Activated CD4-positive, alpha-beta memory T cell treated with anti-CD3 and anti-CD28 coated beads, Interleukin-2, amount 10 ng/mL, durations not matched to agents 7 days and 5 days (primary cell): ENCODE measurements around the gene NEK4. TPM values are rescaled to one million over a fixed set of nuclear protein-coding genes. Genes with fewer than 3 reads are reported as not detected.
"Not testable (repeated sequence)": the region's sequence is repeated elsewhere in the genome, so short reads cannot be mapped to it uniquely, and the experiment has no call there.

Source experiments
- CTCF ChIA-PET: fragments of 350-600 bp; sonication (Branson Sonifier 250); formaldehyde crosslinking; loops from one replicate; lab custom pipeline; 2021; ENCODE audit warnings: antibody characterized with exemption, inconsistent platforms; lab: Charles Lee
- POLR2A ChIA-PET: fragments of 350-600 bp; sonication (Branson Sonifier 250); formaldehyde crosslinking; loops from one replicate; lab custom pipeline; 2021; ENCODE audit warnings: antibody characterized with exemption; lab: Charles Lee
- DNase-seq: peaks from one replicate; pipeline ENCODE4 v3.0.0-alpha.2; 2020
- H3K27ac Mint-ChIP-seq: one replicate; pipeline ENCODE4 v1.8.0; 2021; ENCODE audit warnings: mild to moderate bottlenecking, mixed read lengths
- H3K27me3 Mint-ChIP-seq: one replicate; pipeline ENCODE4 v1.8.0; 2021; ENCODE audit warnings: mixed read lengths
- H3K36me3 Mint-ChIP-seq: one replicate; pipeline ENCODE4 v1.8.0; 2021; ENCODE audit warnings: low read depth, mixed read lengths
- H3K4me1 Mint-ChIP-seq: one replicate; pipeline ENCODE4 v1.8.0; 2021; ENCODE audit warnings: mixed read lengths
- H3K4me3 Mint-ChIP-seq: one replicate; pipeline ENCODE4 v1.8.0; 2021; ENCODE audit warnings: mild to moderate bottlenecking, mixed read lengths
- H3K9me3 Mint-ChIP-seq: one replicate; pipeline ENCODE4 v1.8.0; 2021; ENCODE audit warnings: mixed read lengths
- total RNA-seq, 2 experiments: library from RNA; stranded (reverse); gene quantifications; one replicate each; pipeline ENCODE4 v1.2.3, GENCODE V29; 2021

Gene NEK4
- total RNA-seq, 2 experiments from 2014 or later: 17.8 to 19.1 TPM

- Mint-ChIP-seq H3K27ac (no peak overlapping the region), H3K9me3 (no peaks in the 10 kb centered on the region), H3K4me1 (no peaks in the 10 kb centered on the region), H3K27me3 (peaks cover 14% of the 10 kb centered on the region), H3K36me3 (no peaks in the 10 kb centered on the region), H3K4me3 (no peak overlapping the region)
- ChIA-PET CTCF (no interaction called here), POLR2A (no interaction called here)
- DNase-seq: no peak
Observed at GRCh38 chr3:52781741-52782140, 11.0 kb upstream of the NEK4 start.

DNA sequence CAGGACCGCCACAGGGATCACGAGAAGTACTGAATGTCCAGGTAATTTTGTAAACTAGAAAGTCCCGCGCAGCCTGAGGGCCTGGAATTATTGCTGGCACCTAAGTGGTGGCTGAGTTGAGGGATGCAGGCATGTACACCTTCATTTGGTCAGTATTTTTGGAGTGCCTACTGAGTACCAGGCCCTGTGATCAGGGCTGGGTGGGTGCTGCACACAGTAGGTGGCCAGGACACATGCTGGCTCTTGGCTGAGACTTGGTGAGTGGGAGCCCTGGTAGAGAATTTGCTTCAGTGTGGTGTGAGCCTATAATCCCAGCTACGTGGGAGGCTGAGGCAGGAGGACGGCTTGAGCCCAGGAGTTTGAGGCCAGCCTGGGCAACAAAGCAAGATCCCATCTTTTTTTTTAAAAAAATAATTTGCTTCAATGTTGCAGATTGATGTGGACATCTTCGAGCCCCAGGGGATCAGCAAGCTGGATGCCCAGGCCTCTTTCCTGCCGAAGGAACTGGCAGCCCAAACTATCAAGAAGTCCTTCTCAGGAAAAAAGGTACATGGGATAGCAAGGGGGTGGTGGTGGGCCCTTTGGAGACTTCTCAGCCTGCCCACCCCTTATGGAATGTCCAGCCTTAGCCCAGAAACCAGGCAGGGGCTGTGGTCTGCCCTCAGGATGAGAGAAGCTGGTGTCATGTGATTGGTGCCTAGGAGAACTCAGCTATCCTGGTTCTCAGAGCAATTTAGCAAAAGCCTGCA lies 9.3 kb upstream of the NEK4 start:
- Mint-ChIP-seq H3K36me3 (no peaks in the 10 kb centered on the region), H3K27ac (no peak overlapping the region), H3K4me3 (no peak overlapping the region), H3K27me3 (peaks cover 14% of the 10 kb centered on the region), H3K9me3 (no peaks in the 10 kb centered on the region), H3K4me1 (no peaks in the 10 kb centered on the region)
- POLR2A ChIA-PET: interaction anchor here (0.7 to 2.0 kb wide), 3 partner anchors 9 to 472 kb away, joined by 4 to 10 read pairs (median 5); partner anchors contain the start of gene NEK4
- no peak for DNase-seq
- CTCF ChIA-PET: no interaction called here

DNA sequence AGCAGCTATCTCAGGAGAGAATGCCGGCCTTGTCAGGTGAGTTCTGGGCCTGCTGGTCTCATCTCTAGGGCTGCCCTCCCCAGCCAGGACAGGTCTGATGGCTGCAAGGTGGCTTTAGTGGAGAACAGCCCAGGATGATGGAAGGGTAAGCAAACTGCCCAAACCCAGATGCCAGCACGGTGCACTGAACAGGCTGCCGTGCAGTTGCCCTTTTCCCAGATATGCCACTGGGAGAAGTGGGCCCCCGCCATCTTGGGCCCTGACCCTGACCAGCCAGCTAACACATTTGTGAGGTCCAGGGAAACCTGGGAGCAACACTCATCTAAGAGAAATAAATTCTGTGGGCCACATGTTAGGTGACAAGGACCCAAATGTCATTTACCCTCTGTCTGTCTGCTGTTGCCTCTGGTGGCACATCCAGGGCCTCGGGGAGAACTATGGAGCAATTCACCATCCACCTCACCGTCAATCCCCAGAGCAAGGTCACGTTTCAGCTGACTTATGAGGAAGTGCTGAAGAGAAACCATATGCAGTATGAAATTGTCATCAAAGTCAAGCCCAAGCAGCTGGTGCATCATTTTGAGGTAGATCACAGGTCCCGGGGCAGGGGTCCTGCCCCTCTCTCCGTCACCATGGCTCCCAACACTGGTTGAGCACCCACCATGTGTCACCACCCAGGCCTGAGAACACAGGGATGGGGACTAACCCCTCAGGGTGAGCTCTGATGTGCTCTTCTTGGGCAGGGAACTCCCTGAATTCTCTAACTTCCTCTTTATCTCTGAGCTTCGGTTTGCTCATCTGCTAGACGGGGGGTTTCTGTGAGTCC lies 8.5 kb upstream of the NEK4 start:
- ChIA-PET POLR2A (interaction anchor here (0.7 to 2.0 kb wide), 2 partner anchors 10 to 472 kb away, joined by 4 to 5 read pairs; no protein-coding TSS in a partner anchor), CTCF (interaction anchor here (0.5 kb wide), 1 partner anchor 114 kb away, joined by 3 read pairs; no protein-coding TSS in a partner anchor)
- Mint-ChIP-seq H3K9me3 (no peaks in the 10 kb centered on the region), H3K27ac (no peak overlapping the region), H3K4me1 (no peaks in the 10 kb centered on the region), H3K27me3 (peaks cover 14% of the 10 kb centered on the region), H3K36me3 (no peaks in the 10 kb centered on the region), H3K4me3 (no peak overlapping the region)
- DNase-seq: peak; percentile 2

DNA sequence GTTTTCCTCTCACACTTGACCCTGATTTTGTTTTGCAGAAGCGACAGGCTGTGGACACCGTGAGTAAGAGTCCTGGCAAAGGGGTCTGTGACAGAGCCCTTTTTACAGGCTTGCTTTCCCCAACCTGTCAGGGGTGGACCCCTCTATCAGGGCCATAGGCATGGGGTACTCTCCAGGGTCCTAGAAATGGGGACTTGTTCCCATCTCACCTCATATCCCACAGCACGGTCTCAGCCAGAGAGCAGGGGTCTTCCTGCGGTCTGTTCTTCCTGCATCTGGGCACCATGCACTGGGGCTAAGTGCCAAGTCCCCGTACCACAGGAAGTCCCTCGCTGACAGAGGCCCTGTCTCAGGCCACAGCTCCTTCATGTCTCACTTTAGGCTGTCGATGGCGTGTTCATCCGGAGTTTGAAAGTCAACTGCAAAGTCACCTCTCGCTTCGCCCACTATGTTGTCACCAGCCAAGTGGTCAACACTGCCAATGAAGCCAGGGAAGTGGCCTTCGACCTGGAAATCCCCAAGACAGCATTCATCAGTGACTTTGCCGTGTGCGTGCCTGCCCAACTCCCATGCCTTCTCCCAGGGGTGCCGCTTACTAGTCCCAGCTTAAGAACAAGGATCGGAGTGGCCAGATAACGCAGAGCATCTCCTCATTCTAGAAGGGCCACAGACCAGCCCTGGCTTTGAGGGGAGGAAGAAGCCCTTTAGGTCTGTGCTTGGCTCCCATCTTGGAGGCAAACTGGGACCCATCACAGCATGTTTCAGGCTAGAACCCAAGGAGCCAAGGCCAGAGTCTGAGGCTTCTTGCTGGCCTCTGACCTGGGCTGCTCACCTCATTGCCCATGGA lies 7.4 kb upstream of the NEK4 start:
- ChIA-PET POLR2A (no interaction called here), CTCF (no interaction called here)
- Mint-ChIP-seq H3K27me3 (peaks cover 13% of the 10 kb centered on the region), H3K27ac (no peak overlapping the region), H3K4me3 (no peak overlapping the region), H3K36me3 (no peaks in the 10 kb centered on the region), H3K9me3 (no peaks in the 10 kb centered on the region), H3K4me1 (no peaks in the 10 kb centered on the region)
- no peak for DNase-seq

- ChIA-PET CTCF (no interaction called here), POLR2A (no interaction called here)
- Mint-ChIP-seq H3K27ac (no peak within 1 kb of the TSS), H3K4me3 (no peak within 1 kb of the TSS), H3K36me3 (no peaks in the 10 kb centered on the region), H3K4me1 (no peaks in the 10 kb centered on the region), H3K9me3 (no peaks in the 10 kb centered on the region), H3K27me3 (peaks cover 6% of the 10 kb centered on the region)
- DNase-seq: no peak
Observed at GRCh38 chr3:52777127-52777958, 6.6 kb upstream of the NEK4 start, which contains the start of gene ITIH1. Gene ITIH1, plus strand, starts transcription at chr3:52777599. Its CDS starts 17 bp downstream, at chr3:52777616.

DNA sequence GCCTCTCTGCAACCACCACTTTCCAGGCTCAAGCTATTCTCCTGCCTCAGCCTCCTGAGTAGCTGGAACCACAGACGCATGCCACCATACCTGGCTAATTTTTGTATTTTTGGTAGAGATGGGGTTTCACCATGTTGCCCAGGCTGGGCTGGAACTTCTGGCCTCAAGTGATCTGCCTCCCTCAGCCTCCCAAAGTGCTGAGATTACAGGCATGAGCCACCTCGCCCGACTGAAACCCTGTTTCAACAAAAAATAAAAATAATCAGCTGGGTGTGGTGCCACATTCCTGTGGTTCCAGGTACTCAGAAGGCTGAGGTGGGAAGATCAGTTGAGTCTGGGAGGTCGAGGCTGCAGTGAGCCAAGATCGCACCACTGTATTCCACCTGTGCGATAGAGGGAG lies 5.7 kb upstream of the NEK4 start:
- H3K27me3 Mint-ChIP-seq, H3K4me1 Mint-ChIP-seq, H3K36me3 Mint-ChIP-seq, H3K4me3 Mint-ChIP-seq, H3K9me3 Mint-ChIP-seq, POLR2A ChIA-PET, H3K27ac Mint-ChIP-seq, DNase-seq: not testable (repeated sequence)
- CTCF ChIA-PET: interaction anchor here (0.7 kb wide), 1 partner anchor 11 kb away, joined by 3 read pairs; no protein-coding TSS in a partner anchor

DNA sequence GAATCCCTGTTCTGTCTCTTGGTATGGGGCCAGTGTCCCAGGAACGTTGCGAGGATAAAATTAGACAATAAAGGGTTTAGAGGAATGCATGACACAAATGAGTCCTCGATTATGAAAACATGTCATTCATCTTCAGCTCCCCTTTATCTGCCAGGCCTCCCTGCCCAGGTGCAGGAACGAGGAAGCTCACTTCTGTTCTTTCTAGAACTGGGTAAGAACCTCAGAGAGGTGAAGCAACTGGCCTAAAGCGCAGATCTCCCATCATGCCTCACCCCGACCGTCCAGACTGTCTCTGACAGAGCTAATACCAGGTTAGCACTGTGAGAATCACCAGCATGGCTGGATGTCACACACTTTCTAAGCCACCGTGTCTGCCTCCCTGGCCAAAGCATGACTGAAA lies 5.1 kb upstream of the NEK4 start:
- DNase-seq: no peak
- no peak overlapping the region for H3K27ac Mint-ChIP-seq
- ChIA-PET POLR2A (no interaction called here), CTCF (interaction anchor here (0.6 to 0.7 kb wide), 2 partner anchors 10 to 45 kb away, joined by 3 read pairs; no protein-coding TSS in a partner anchor)
- H3K36me3 Mint-ChIP-seq: no peaks in the 10 kb centered on the region
- H3K4me1 Mint-ChIP-seq: peaks cover 10% of the 10 kb centered on the region
- no peak overlapping the region for H3K4me3 Mint-ChIP-seq
- no peaks in the 10 kb centered on the region for H3K27me3 Mint-ChIP-seq
- no peaks in the 10 kb centered on the region for H3K9me3 Mint-ChIP-seq

- no peak for DNase-seq
- Mint-ChIP-seq H3K4me3 (no peak overlapping the region), H3K9me3 (no peaks in the 10 kb centered on the region), H3K36me3 (no peaks in the 10 kb centered on the region), H3K27ac (no peak overlapping the region), H3K27me3 (no peaks in the 10 kb centered on the region), H3K4me1 (peaks cover 10% of the 10 kb centered on the region)
- ChIA-PET CTCF (interaction anchor here (0.6 kb wide), 1 partner anchor 46 kb away, joined by 3 read pairs; no protein-coding TSS in a partner anchor), POLR2A (interaction anchor here (0.6 kb wide), 1 partner anchor 8 kb away, joined by 3 read pairs; no protein-coding TSS in a partner anchor)
Observed at GRCh38 chr3:52774901-52775864, 4.4 kb upstream of the NEK4 start.

DNA sequence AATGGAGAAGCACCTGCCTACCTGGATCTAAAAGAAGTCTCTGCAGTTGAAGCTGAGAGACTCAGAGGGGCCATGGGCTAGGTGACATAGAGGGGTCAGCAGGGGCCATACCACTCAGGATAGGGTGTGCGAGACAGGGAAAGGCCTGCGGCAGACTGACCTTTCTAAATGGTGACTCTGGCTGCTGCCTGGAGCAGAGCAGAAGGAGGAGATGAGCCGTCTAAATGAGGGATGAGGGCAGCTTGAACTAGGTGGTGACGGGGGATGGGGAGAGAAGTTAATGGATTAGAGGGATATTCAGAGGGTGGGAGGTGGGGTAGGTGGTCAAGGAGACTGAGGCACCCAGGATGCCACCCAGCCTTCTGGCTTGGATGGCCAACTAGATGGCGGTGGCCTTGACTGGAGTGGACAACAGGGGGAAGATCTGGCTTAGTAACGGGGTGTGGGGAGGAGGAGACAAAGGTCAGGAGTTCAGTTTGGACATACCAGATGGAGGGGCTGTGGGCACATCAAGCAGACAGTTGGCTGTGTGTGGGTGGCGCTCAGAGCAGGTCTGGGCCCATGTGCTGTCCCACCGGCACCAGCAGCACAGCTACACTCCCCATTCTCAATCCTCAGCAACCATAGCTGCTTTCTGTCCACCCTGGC lies 3.5 kb upstream of the NEK4 start:
- DNase-seq: no peak
- CTCF ChIA-PET: no interaction called here
- no peak overlapping the region for H3K4me3 Mint-ChIP-seq
- POLR2A ChIA-PET: interaction anchor here (0.6 kb wide), 1 partner anchor 9 kb away, joined by 3 read pairs; no protein-coding TSS in a partner anchor
- H3K4me1 Mint-ChIP-seq: peaks cover 20% of the 10 kb centered on the region
- no peak overlapping the region for H3K27ac Mint-ChIP-seq
- H3K36me3 Mint-ChIP-seq: no peaks in the 10 kb centered on the region
- H3K27me3 Mint-ChIP-seq: no peaks in the 10 kb centered on the region
- no peaks in the 10 kb centered on the region for H3K9me3 Mint-ChIP-seq

DNA sequence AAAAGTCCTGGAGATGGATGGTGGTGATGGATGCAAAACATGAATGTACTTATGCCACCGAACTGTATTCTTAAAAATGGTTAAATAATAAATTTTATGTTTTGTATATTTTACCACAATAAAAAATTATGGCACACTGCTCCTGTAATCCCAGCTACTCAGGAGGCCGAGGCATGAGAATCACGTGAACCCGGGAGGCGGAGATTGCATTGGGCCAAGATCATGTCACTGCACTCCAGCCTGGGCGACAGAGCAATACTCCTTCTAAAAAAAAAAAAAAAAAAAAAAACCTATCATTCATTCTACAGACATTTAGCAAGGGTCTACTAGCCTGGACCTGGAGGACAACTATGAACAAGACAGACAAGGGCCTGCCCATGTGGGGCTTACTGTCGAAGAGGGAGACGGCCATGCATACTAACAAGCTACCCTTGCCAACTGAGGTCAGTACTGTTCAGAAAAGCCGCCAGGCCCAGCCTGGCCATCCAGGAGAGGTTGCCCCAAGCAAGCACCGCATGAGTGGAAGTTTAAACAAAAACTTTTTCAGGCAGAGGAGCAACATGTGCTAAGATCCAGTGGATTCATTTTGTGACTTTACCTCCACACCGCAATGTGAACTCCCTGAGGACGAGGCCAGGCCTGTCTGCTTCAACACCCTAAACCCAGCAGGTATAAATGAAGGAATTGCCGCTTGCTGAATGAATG lies 2.8 kb upstream of the NEK4 start:
- no peak for DNase-seq
- peaks cover 23% of the 10 kb centered on the region for H3K4me1 Mint-ChIP-seq
- H3K36me3 Mint-ChIP-seq: no peaks in the 10 kb centered on the region
- CTCF ChIA-PET: no interaction called here
- no peak overlapping the region for H3K4me3 Mint-ChIP-seq
- POLR2A ChIA-PET: no interaction called here
- H3K9me3 Mint-ChIP-seq: no peaks in the 10 kb centered on the region
- H3K27me3 Mint-ChIP-seq: no peaks in the 10 kb centered on the region
- H3K27ac Mint-ChIP-seq: no peak overlapping the region
